GM19240 (cell line): ENCODE results near the gene PRR30.

Experiments
- DNase-seq: peaks from one replicate; pipeline ENCODE4 v3.0.0; 2011; ENCODE audit warnings: low spot score; ENCODE audit not compliant: insufficient read length

Gene PRR30

GRCh38 chr2:27155069-27155520 lies 15.9 kb upstream of the PRR30 start:
- DNase-seq: no peak

- DNase-seq: no peak
Measured at GRCh38 chr2:27154488-27154887, 15.3 kb upstream of the PRR30 start.

GRCh38 chr2:27152796-27153464 lies 13.7 kb upstream of the PRR30 start:
- DNase-seq: no peak

GRCh38 chr2:27152102-27152795 lies 13.0 kb upstream of the PRR30 start:
- DNase-seq: no peak

GRCh38 chr2:27150639-27151230 lies 11.5 kb upstream of the PRR30 start:
- DNase-seq: no peak

GRCh38 chr2:27149570-27150405 lies 10.6 kb upstream of the PRR30 start:
- no peak for DNase-seq

- no peak for DNase-seq
Measured at GRCh38 chr2:27148801-27149439, 9.7 kb upstream of the PRR30 start, which contains the start of gene TCF23. Gene TCF23, plus strand, starts transcription at chr2:27149004. Its CDS starts 130 bp downstream, at chr2:27149134.

- no peak for DNase-seq
Measured at GRCh38 chr2:27147935-27148334, 8.7 kb upstream of the PRR30 start.

- DNase-seq: no peak
Measured at GRCh38 chr2:27145682-27146081, 6.5 kb upstream of the PRR30 start.

- DNase-seq: no peak
Measured at GRCh38 chr2:27143285-27143684, 4.1 kb upstream of the PRR30 start.

GRCh38 chr2:27138111-27138510 lies 1.1 kb downstream of the PRR30 start:
- no peak for DNase-seq

- DNase-seq: no peak
Measured at GRCh38 chr2:27137322-27137935, 1.8 kb downstream of the PRR30 start.

GRCh38 chr2:27136751-27137150 lies 2.5 kb downstream of the PRR30 start:
- no peak for DNase-seq

- DNase-seq: no peak
Measured at GRCh38 chr2:27135478-27135955, 3.7 kb downstream of the PRR30 start.

GRCh38 chr2:27134781-27135477 lies 4.3 kb downstream of the PRR30 start:
- no peak for DNase-seq

GRCh38 chr2:27133905-27134780 lies 5.1 kb downstream of the PRR30 start, which contains the start of gene PREB:
Gene PREB, minus strand, starts transcription at chr2:27134636. Its CDS starts 215 bp downstream, at chr2:27134421.
- peak; percentile 94 for DNase-seq

GRCh38 chr2:27133195-27133875 lies 5.9 kb downstream of the PRR30 start:
- DNase-seq: peak; percentile 33

GRCh38 chr2:27131429-27131828 lies 7.8 kb downstream of the PRR30 start:
- no peak for DNase-seq
